GM10248 (cell line): Measurements from ENCODE around the gene CHID1.

Experiments
- CTCF ChIA-PET: fragments of 300-600 bp; sonication (Branson Sonifier 250); formaldehyde crosslinking; extraction: SDS; loops from one replicate; lab custom pipeline; 2021; ENCODE audit warnings: antibody characterized with exemption; lab: Yijun Ruan, JAX
- POLR2A ChIA-PET: fragments of 350-650 bp; sonication (Branson Sonifier 250); formaldehyde crosslinking; extraction: SDS; loops from one replicate; lab custom pipeline; 2020; ENCODE audit warnings: antibody characterized with exemption; lab: Yijun Ruan, JAX
- DNase-seq: peaks from one replicate; pipeline ENCODE4 v3.0.0; 2012; ENCODE audit errors: extremely low spot score
- CTCF ChIP-seq: IDR thresholded peaks from 2 replicates; pipeline ENCODE4 v1.5.1; 2012; ENCODE audit warnings: mild to moderate bottlenecking, low read depth; ENCODE audit errors: extremely low read depth, missing control alignments, control extremely low read depth

The CHID1 gene

GRCh38 chr11:912266-912665 lies 1.7 kb upstream of the CHID1 start:
- no peak for TF ChIP-seq CTCF
- no peak for DNase-seq
- CTCF ChIA-PET, result interaction anchor here (0.9 to 2.5 kb wide), 2 partner anchors 10 to 13 kb away, joined by 3 to 13 read pairs; partner anchors contain the start of gene AP2A2
- POLR2A ChIA-PET, result no interaction called here

- ChIA-PET POLR2A (no interaction called here), CTCF (interaction anchor here (0.9 to 2.5 kb wide), 2 partner anchors 10 to 13 kb away, joined by 3 to 13 read pairs; partner anchors contain the start of gene AP2A2)
- no peak for DNase-seq
- TF ChIP-seq CTCF, result no peak
These were observed 1.2 kb upstream of the CHID1 start for GRCh38 chr11:911890-912219.

GRCh38 chr11:911031-911889 lies 650 bp upstream of the CHID1 start:
- ChIA-PET CTCF (interaction anchor here (0.9 to 2.5 kb wide), 2 partner anchors 11 to 14 kb away, joined by 3 to 13 read pairs; partner anchors contain the start of gene AP2A2), POLR2A (no interaction called here)
- TF ChIP-seq CTCF, result no peak
- peak; percentile 63 for DNase-seq

GRCh38 chr11:910044-910588 lies 494 bp downstream of the CHID1 start:
- ChIA-PET POLR2A (interaction anchor here (0.5 to 0.7 kb wide), 3 partner anchors 42 to 325 kb away, joined by 3 to 4 read pairs (median 4); no protein-coding TSS in a partner anchor), CTCF (interaction anchor here (0.9 to 2.5 kb wide), 2 partner anchors 15 kb away, joined by 4 to 13 read pairs; partner anchors contain the start of gene AP2A2)
- no peak for DNase-seq
- no peak for TF ChIP-seq CTCF

GRCh38 chr11:909406-909805 lies 1.2 kb downstream of the CHID1 start:
- POLR2A ChIA-PET, result interaction anchor here (0.5 kb wide), 1 partner anchor 187 kb away, joined by 4 read pairs; no protein-coding TSS in a partner anchor
- CTCF ChIA-PET, result interaction anchor here (0.9 kb wide), 1 partner anchor 15 kb away, joined by 4 read pairs; no protein-coding TSS in a partner anchor
- no peak for TF ChIP-seq CTCF
- DNase-seq, result no peak

- no peak for DNase-seq
- POLR2A ChIA-PET, result no interaction called here
- TF ChIP-seq CTCF, result no peak
- CTCF ChIA-PET, result no interaction called here
These were observed 2.3 kb downstream of the CHID1 start for GRCh38 chr11:908273-908672.
